PC-9 (cell line): ENCODE measurements around the gene SNAP23.

Experiments used
- EZH2 ChIP-seq: fragments of 200-600 bp; sonication (generic); IDR thresholded peaks from 2 replicates; pipeline ENCODE4 v1.8.0; 2017; ENCODE audit warnings: antibody characterized with exemption, low read depth
- TF ChIP-seq, protein P1 (sequence below): fragments of 200-600 bp; sonication (generic); conservative IDR thresholded peaks from 2 replicates; pipeline ENCODE4 v1.6.1; 2017; ENCODE audit warnings: mixed run types, antibody characterized with exemption, mild to moderate bottlenecking, moderate library complexity

DNA sequence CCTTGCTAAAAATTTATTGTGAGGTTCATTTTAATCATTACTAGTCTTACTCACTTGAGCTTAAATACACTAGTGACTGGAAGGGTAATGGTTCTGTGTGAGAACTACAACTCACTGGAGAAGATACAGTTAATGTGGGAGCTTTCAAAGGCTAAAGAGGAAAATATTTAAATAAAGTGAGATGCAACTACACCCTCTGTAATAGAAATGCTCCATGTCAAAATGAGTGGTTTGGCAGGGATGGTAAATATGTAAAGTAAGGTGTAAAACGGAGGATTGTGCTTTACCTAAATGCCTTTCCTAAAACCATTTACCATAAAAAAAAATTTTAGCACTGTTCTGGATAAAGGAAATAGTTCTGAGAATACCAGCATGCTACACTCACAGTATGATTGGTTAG lies 37.8 kb downstream of the SNAP23 start:
- TF ChIP-seq, protein P1, sequence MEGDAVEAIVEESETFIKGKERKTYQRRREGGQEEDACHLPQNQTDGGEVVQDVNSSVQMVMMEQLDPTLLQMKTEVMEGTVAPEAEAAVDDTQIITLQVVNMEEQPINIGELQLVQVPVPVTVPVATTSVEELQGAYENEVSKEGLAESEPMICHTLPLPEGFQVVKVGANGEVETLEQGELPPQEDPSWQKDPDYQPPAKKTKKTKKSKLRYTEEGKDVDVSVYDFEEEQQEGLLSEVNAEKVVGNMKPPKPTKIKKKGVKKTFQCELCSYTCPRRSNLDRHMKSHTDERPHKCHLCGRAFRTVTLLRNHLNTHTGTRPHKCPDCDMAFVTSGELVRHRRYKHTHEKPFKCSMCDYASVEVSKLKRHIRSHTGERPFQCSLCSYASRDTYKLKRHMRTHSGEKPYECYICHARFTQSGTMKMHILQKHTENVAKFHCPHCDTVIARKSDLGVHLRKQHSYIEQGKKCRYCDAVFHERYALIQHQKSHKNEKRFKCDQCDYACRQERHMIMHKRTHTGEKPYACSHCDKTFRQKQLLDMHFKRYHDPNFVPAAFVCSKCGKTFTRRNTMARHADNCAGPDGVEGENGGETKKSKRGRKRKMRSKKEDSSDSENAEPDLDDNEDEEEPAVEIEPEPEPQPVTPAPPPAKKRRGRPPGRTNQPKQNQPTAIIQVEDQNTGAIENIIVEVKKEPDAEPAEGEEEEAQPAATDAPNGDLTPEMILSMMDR: no peak
- TF ChIP-seq EZH2: no peak
